HK-2 (cell line): ENCODE measurements around the gene RP2.

Experiments
- DNase-seq: peaks from one replicate; pipeline ENCODE4 v3.0.0-alpha.2; 2018; ENCODE audit not compliant: unreplicated experiment

RP2 gene

DNA sequence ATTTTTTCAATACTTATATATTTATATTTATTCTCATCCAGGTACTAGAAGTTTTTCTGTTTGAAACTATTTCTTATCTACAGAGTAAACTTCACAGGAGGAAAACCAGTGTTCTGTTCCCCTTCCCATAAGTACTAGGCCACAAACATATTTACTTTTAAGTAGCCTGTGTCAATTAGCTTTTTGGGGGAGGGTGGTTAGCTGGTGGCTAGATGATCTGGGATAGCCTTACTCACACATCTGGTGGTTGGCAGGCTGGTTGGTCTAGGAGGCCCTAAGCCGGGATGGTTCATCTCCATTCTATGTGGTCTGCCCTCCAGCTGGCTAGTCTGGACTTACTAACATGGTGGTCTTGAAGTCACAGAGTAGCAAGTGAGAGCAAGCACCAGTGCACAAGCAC lies 81.6 kb downstream of the RP2 start:
- no peak for DNase-seq

DNA sequence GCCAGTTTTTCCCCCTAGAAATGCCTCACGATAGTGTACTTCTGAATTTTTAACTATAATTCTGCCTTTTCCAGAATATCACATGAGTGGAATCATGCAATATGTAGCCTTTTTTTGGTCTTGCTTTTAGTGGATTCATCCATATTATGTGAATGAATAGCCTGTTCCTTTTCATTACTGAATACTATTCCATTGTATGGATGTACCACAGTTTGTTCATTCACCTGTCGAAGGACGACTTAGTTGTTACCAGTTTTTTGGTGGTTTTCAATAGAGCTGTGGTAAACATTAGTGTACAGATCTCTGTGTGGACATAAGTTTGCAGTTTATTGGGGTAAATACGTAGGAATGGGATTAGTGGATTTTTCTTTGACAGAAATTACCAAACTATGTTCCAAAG lies 83.4 kb downstream of the RP2 start:
- DNase-seq = no peak

GRCh38 chrX:46922611-46923010 lies 85.8 kb downstream of the RP2 start:
- no peak for DNase-seq

- DNase-seq = no peak
These were observed 90.9 kb downstream of the RP2 start for GRCh38 chrX:46927718-46928117.

DNA sequence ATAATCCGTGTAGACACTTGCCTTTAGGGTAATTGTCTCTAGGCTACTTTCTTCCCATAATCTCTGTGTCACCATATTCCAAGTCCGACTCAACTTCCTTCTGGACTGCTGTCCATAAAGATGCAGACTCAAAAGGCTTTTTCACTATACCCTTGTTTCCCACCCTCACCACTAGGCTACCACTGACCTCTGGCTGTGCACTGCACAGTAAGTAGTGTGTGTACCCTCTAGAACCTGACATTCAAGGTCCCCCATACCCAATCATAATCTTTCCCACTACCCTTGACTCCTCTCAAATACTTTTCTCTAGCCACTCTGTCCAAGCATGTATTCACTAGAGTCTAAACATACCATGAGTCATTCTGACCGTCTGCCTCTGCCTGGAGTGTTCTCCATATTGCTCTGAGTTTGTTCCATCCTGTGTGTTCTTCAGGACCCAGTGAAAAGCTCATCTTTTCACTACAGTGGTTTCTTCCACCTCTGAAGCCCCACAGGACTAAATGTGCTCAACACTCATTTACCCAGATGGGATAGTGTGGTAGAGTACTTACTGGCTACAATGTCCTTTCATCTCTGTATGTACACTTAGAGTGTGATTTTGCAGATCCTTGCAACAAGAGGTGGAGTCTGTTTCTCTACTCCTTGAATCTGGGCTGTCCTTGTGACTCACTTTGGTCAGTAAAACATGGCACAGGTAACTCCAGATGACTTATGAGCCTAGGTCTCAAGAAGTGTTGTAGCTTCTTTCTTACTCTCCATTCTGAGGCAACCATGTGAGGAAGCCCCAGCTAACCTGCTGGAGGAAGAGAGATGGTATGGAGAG lies 92.8 kb downstream of the RP2 start:
- no peak for DNase-seq
